Head of caudate nucleus (tissue), 42 donors: ENCODE data around the gene PAEP.
"Not testable (repeated sequence)": the region's sequence is repeated elsewhere in the genome, so short reads cannot be mapped to it uniquely, and the experiment has no call there.

Experiments
- DNase-seq, 42 donors: peaks; one replicate each; pipeline versions ENCODE4 v3.0.0 to v3.0.0-alpha.2; 2020 to 2021; ENCODE audit warnings: mixed read lengths in 7 of 42
- intact Hi-C: fragments of 100-400 bp; cut with DNase I; formaldehyde crosslinking; loops from one replicate; pipeline ENCODE4 v1.15.0; 2022

PAEP gene

DNA sequence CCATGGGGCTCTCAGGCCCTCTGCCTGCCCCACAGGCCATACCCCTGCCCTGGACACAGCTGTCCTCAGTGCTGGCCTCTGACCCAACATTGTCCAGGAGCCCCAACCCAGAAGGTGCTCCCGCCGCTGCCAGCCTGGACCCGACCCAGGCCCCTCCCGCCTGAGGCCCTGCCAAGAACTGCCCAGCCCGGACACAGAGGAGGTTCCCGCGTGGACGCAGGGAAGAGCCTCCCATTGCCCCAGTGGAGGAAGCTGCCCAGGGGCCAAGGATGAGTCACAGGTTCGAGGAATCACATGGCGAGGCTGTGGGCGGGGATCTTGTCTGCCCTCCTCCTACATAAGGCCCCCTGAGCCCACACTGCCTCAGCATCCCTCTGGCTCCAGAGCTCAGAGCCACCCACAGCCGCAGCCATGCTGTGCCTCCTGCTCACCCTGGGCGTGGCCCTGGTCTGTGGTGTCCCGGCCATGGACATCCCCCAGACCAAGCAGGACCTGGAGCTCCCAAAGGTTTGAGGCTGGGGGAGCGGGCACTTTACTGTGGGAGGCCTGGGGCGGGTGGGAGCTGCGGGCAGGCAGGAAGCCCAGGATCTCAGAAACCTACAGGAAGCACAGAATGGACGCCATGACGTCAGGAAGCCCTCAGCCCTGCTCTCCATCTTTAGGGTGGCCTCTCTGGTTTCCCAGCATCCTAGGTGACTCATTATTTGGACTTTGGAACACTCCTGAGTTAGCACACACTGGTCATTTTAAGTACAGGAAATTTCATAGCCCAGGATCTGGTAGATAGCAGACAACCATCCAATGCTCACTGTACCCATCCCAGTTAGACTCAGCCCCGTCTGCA, at the start of gene PAEP:
Gene PAEP, plus strand, starts transcription at position 366 of the 844 bp plus-strand sequence.
- intact Hi-C loops = no loop called here
- DNase-seq = peak in 4 of 42 donors; percentile 2 to 15 (median 5)

DNA sequence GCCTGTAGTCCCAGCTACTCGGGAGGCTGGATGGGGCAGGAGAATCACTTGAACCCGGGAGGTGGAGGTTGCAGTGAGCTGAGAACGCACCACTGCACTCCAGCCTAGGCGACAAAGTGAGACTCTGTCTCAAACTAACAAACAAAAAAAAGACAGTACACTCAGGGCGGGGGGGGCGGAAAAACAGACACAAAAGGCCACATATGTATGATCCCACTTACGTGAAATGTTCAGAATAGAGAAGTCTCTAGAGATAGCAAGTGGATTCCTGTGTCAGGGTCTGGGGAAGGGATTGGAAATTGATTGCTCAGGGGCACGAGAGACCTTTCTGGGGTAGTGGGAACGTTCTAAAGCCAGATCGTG, 49.3 kb upstream of the PAEP start:
- intact Hi-C loops = no loop called here
- DNase-seq = peak in 3 of 42 donors; percentile 4 to 29 (median 21)

DNA sequence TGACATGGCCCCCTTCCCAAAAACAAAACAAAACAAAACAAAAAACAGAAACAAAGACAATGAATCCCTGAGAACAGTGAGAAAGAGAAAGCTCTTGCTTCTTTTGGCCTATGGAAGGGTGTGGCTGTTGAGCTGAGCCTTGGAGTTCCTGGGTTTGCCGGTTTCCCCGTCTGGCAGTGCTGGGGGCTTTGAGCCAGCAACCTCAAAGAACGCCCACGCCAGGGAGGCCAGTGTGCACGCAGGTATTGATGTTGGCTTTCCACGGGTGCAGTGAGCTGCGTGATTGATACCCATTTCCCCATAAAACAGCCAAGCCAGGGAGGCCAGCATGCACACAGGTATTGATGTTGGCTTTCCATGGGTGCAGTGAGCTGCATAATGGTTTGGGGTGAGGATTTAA, 48.7 kb upstream of the PAEP start:
- peak in 5 of 42 donors; percentile 1 to 40 (median 13) for DNase-seq
- intact Hi-C loops = no loop called here

DNA sequence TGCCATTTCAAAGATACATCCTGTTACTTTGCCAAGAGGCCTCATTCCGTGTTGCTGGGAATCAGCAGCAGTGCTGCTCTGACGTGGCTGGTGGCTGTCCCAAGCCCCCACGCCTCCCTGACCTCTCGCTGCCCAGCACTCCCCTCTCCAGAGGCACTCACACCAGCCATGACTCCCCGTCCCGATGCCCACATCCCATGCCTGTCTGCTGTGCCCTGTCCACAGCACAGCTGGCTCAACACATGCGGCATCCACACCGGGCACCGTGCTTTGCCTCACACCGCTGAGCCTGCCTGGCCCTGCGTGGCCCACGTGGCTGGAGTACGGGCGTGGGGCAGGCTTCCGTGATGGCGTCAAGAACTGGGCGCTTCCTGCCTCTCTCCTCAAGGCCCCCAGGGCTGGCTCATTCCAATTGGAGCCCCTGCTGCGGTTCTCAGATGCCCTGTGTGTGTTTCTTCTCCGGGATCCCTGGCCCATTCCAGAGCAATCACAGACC, 48.2 kb upstream of the PAEP start:
- DNase-seq = peak in 6 of 42 donors; percentile 6 to 30 (median 13)
- intact Hi-C loops = no loop called here

- intact Hi-C loops = not testable (repeated sequence)
- peak in 4 of 42 donors; percentile 4 to 9 (median 6) for DNase-seq
These were observed 47.6 kb upstream of the PAEP start for GRCh38 chr9:135513906-135514305.

GRCh38 chr9:135514342-135515082, 47.0 kb upstream of the PAEP start:
- DNase-seq = peak in 8 of 42 donors; percentile 2 to 25 (median 10)
- intact Hi-C loops = no loop called here

GRCh38 chr9:135515083-135515951, 46.2 kb upstream of the PAEP start:
- DNase-seq = peak in 8 of 42 donors; percentile 5 to 36 (median 8)
- intact Hi-C loops = no loop called here

- intact Hi-C loops = no loop called here
- peak in 7 of 42 donors; percentile 1 to 23 (median 8) for DNase-seq
These were observed 45.3 kb upstream of the PAEP start for GRCh38 chr9:135516132-135516860.

- intact Hi-C loops = no loop called here
- DNase-seq = peak in 8 of 42 donors; percentile 6 to 43 (median 18)
These were observed 44.1 kb upstream of the PAEP start for GRCh38 chr9:135517407-135517822.

DNA sequence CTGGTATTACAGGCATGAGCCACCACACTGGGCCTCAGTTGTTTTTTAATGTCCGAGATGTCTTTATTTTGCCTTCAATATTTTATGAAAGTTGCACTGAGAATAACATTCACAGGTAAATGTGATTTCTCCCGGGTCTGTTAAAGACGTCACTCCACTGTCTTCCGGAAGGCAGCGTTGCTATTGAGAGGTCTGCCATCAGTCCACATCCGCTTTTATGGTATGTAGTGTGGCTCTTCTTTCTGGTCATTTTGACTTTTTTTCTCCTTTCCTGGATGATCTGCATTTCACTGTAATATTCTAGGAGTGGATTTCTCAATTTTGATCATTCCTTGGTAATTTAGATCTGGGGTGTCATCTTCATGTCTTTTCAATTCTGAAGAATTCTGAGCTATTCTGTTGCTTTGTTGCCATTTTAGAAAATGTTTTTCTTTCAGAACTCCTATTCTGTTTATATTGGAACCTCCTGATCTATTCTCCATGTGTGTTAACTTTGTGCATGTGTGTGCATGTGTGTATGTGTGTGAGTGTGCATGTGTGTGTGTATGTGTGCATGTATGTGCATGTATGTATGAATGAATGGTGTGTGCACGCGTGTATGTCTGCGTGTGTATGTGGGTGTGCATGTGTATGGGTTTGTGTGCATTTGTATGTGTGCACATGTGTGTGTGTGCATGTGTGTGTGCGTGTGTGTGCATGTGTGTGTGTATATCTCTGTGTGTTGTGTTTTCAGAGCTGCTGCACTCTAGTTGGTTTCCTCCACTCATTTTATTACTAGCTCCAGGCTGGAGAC, 42.2 kb upstream of the PAEP start:
- intact Hi-C loops = no loop called here
- DNase-seq = peak in 5 of 42 donors; percentile 2 to 9 (median 6)

DNA sequence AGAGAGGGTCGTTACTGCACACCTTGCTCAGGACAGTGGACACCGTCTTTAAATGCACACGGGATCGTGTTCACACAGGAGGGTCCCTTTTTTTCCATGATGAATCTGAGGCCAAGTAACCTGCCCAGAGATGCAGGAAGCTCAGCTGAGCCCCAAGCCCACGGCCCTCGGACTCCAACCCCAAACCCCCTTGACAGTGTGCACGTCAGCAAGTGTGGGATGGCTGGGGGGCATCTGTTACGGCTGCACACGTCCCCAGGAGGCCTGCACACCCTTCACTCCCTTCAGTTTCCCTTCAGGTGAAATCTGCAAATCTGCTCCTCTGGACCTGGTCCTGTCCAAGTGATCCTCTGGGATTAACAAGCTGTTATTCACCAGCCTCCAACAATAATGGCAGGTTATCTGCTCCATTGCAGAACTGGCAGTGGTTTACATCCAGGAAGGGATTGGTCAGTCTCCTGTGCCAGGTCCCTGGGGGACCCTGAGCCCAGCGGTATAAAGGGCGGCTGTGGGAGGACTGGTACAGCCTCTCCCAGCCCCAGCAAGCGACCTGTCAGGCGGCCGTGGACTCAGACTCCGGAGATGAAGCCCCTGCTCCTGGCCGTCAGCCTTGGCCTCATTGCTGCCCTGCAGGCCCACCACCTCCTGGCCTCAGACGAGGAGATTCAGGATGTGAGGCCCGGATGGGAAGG, 40.5 kb upstream of the PAEP start, which contains the start of gene LCN1:
Gene LCN1, plus strand, starts transcription at position 525 of the 692 bp plus-strand sequence. Its CDS starts 58 bp downstream, at position 583.
- peak in 7 of 42 donors; percentile 0 to 13 (median 4) for DNase-seq
- intact Hi-C loops = no loop called here

- intact Hi-C loops = no loop called here
- DNase-seq = peak in 3 of 42 donors; percentile 1 to 9 (median 8)
These were observed 39.9 kb upstream of the PAEP start for GRCh38 chr9:135521608-135522095.

DNA sequence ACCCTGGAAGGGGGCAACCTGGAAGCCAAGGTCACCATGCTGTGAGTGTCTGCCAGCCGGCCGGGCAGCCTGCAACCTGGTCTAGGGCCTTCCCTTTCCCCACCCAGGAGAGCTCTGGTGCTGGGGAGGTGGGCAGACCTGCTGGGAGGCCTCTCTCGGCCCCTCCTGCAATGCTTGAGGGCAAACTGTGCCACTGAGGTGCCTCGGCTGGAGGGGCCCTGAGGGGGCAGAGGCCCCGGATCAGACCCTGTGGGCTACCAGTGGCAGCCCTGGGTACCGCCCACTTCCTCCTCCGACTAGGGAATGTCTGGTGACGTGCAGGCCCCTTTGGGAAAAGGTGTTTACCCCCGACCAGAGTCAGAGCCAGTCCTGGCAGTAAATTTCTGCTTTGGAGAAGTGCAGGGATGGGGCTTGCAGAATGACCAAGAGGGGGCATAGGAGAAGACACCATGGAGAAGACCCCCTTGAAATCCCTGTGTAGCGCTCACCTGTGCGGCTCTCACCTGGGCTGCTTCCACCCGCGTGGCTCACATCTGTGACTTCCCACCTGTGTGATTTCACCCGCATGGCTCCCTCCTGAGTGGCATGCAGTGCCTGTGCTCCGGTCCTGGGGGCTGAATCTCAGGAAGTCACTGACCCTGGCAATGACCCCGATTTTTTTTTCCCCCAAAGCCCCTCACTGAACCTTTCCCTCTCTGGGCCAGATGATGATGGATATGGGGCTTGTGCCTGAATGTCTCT, 39.2 kb upstream of the PAEP start:
- intact Hi-C loops = no loop called here
- DNase-seq = peak in 8 of 42 donors; percentile 2 to 22 (median 8)

DNA sequence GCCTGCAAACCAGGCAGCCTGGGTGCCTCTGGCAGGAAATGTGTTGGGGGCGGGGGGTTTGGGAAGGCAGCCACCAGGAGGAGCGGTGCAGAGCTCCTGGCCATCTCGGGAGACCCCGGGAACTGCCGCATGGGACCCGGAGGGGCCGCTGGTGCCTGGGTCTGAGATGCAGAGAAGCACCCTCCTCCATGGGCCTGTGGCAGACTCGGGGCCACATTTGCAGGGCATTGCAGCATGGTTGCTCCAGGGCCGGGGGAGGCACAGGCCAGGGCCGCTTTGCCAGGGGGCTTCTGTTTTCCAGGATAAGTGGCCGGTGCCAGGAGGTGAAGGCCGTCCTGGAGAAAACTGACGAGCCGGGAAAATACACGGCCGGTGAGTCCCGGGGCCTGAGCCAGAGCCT, 38.6 kb upstream of the PAEP start:
- intact Hi-C loops = no loop called here

GRCh38 chr9:135523521-135524129, 37.9 kb upstream of the PAEP start:
- intact Hi-C loops = no loop called here
- peak in 7 of 42 donors; percentile 3 to 29 (median 12) for DNase-seq

More for the DNA sequence above, 38.6 kb upstream of the PAEP start:
- DNase-seq = peak in 5 of 42 donors; percentile 4 to 28 (median 7)
